Measurements from ENCODE around the gene RPL13.

- peak in 1 of 3 donors; percentile 22 for TF ChIP-seq POLR2AphosphoS5 (IDR thresholded peaks at IDR 0.05)
- TF ChIP-seq CTCF (IDR thresholded peaks at IDR 0.05 in 8 of 11, conservative IDR thresholded peaks at IDR 0.05 in 3 of 11), result no peak
Measured at GRCh38 chr16:89522287-89522686, 38.2 kb upstream of the RPL13 start.
